Bronchial epithelial cell (primary cell): ENCODE results near the gene FNIP2. TPM values are rescaled to one million over a fixed set of nuclear protein-coding genes. Genes with fewer than 3 reads are reported as not detected.

Experiments used
- DNase-seq: peaks from one replicate; pipeline ENCODE4 v3.0.0-alpha.2; 2010; ENCODE audit warnings: low read depth
- FAIRE-seq: peaks from 2 replicates; lab custom pipeline; 2011; peaks lifted over from hg19 to GRCh38; lab: Jason Lieb, UNC
- H3K27me3 ChIP-seq: 2 replicates; pipeline ENCODE4 v1.5.1; 2011; ENCODE audit warnings: low read length; ENCODE audit not compliant: control insufficient read depth, insufficient read depth
- H3K36me3 ChIP-seq: 2 replicates; pipeline ENCODE4 v1.5.1; 2011; ENCODE audit warnings: low read length; ENCODE audit not compliant: control insufficient read depth, insufficient read depth
- H3K4me3 ChIP-seq: 2 replicates; pipeline ENCODE4 v1.5.1; 2011; ENCODE audit warnings: mild to moderate bottlenecking, low read depth, low read length, control low read depth
- CTCF ChIP-seq: IDR thresholded peaks from 2 replicates; pipeline ENCODE4 v1.5.1; 2011; ENCODE audit warnings: mild to moderate bottlenecking, moderate library complexity, low read length, control low read depth, inconsistent platforms; ENCODE audit not compliant: insufficient read depth, severe bottlenecking
- total RNA-seq: library from RNA; depleted of rRNA; stranded (reverse); fragments of >200 nt; gene quantifications from 2 replicates; pipeline ENCODE4 v1.2.1, GENCODE V29; 2014

The FNIP2 gene
- total RNA-seq, 1 donor from 2014 or later: 16.6 TPM

DNA sequence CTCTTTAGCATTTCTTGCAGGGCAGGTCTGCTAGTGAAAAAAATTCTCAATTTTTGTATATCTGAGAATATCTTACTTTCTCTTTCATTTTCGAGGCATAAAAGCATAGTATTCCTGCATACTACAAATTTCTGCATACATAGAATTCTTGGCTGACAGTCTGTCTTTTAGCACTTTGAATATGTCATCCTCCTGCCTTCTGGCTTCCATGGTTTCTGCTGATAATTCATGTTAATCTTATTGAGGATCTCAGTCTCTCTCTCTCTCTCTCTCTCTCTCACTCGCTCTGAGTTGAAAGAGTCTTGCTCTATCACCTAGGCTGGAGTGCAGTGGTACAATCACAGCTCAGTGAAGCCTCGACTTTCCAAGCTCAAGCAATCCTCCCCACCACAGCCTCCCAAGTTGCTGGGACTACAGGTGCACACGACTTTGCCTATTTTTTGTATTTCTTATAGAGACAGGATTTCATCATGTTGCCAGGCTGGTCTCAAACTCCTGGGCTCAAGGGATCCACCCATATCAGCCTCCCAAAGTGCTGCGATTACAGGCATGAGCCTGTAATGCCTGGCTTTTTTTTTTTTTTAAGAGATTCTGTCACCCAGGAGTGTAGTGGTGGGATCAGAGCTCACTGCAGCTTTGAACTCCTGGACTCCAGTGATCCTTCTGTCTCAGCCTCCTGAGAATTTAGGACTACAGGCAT lies 161.3 kb downstream of the FNIP2 start:
- no peak for TF ChIP-seq CTCF
- Histone ChIP-seq H3K36me3 (no peaks in the 10 kb centered on the region), H3K27me3 (no peaks in the 10 kb centered on the region), H3K4me3 (no peak overlapping the region)
- no peak for FAIRE-seq
- DNase-seq: no peak

GRCh38 chr4:158930639-158930972 lies 161.8 kb downstream of the FNIP2 start:
- TF ChIP-seq CTCF: no peak
- no peak overlapping the region for H3K4me3 ChIP-seq
- peak; percentile 29 for DNase-seq
- FAIRE-seq: no peak
- no peaks in the 10 kb centered on the region for H3K27me3 ChIP-seq
- H3K36me3 ChIP-seq: no peaks in the 10 kb centered on the region

DNA sequence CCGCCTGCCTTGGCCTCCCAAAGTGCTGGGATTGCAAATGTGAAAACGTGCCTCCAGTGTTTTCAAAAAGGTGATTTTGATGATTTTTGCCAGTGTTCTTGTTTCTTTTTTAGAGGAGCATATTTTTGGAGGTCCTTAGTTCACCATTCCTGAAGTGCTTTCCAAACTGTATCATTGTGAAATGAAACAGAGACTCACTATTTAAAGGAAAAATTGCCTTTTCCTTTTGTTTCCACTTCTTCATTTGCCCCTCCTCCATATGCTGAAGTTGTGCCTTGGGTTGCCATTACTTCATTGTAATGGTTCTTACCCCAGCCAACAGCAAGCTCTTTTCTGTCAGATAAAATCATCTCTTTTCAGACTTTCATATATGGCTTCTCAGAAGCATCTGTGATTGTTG lies 164.4 kb downstream of the FNIP2 start:
- no peak for DNase-seq
- Histone ChIP-seq H3K4me3 (no peak overlapping the region), H3K36me3 (no peaks in the 10 kb centered on the region), H3K27me3 (no peaks in the 10 kb centered on the region)
- TF ChIP-seq CTCF: no peak
- no peak for FAIRE-seq

- FAIRE-seq: no peak
Measured at GRCh38 chr4:158934996-158935669, 166.3 kb downstream of the FNIP2 start.

DNA sequence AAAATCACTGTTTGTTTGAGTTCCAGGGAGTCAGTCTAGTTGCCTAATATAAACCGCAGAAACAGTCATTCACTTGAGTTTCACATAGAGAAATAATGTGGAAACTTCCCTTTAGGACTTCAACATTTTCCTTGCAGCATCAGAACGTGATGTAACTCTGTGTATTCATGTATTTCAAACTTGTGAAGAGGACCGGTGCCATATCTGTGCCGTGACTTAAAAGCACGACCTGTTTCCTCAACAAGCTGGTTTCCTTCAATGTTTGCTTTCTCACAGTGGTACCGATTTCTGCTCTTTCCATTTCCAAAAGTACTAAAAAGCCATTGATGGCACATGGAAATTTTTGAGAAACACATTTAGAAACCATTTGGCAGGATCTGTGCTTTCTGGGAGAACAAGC lies 167.4 kb downstream of the FNIP2 start:
- Histone ChIP-seq H3K4me3 (no peak overlapping the region), H3K27me3 (no peaks in the 10 kb centered on the region), H3K36me3 (no peaks in the 10 kb centered on the region)
- FAIRE-seq: no peak
- DNase-seq: no peak
- no peak for TF ChIP-seq CTCF

More at GRCh38 chr4:158934996-158935669, 166.3 kb downstream of the FNIP2 start:
- no peak for DNase-seq
- no peak for TF ChIP-seq CTCF
- Histone ChIP-seq H3K4me3 (no peak overlapping the region), H3K27me3 (no peaks in the 10 kb centered on the region), H3K36me3 (no peaks in the 10 kb centered on the region)
